ENCODE measurements around the gene MORN5. TPM values are rescaled to one million over a fixed set of nuclear protein-coding genes. Genes with fewer than 3 reads are reported as not detected.

MORN5 gene
- polyA plus RNA-seq, 10 donors: 0.26 to 0.45 (median 0.37) TPM; not detected in 6

DNA sequence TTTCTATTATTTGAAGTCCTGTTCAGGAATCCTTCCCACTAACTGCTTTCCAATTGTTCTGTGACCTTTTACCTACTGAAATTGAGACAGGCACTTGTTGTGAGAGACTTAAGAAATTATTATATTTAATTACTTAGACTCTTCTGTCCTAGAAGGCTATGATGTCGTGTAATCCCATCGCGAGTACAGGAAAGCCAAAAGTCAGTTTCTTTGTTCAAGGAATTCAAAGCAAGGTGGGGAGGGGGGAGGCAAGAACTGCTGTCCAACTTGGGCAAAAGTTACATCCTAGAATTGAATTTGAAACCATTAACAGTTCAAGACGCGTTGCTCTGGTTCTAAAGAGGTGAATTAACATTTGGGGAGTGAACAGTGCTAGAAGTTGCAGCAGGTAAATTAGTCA lies 18.0 kb upstream of the MORN5 start:
- DNase-seq: no peak

DNA sequence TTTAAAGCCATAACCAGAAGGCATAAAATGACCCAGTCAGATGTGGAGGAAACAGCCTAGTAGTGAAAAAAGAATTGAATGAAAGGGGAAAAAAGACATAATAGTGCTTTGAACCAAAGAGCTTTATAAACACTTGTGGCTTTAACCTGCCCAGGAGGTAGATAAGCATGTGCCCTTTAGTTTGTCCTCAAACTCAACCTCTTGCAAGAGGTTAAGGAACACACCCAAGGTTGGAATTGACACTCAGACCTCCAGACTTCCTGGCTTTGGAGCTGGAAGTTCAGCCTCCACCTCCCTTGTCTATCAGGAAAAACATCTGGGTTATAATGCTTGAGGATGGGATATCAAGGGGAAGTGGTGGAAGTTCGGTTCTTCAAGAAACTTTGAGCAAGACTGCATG lies 16.4 kb upstream of the MORN5 start:
- no peak for DNase-seq

DNA sequence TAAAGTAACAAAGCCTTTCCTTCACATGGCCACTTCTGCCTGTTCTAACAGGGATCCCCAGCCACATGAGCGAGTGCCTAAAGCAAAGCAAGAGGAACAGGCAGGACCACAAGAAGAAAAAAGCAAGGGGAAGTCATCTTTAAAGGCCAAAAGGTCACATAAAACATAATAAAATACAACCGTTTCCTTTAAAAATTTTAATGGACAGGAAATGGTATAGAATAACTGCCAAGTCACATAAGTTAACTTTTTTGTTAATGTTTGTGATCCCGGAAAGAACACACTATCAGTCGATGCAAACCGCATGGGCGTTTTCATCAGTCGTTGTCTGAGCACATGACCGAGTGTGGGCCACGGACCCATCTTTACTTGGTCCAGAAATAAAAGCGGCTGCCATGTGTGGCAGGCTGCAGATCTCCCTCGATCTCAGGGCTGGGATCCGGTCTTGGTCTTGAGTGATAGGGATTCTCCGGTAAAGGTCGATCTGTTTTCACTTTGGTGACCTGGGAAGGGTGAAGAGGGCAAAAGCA lies 15.8 kb upstream of the MORN5 start:
- DNase-seq: no peak

DNA sequence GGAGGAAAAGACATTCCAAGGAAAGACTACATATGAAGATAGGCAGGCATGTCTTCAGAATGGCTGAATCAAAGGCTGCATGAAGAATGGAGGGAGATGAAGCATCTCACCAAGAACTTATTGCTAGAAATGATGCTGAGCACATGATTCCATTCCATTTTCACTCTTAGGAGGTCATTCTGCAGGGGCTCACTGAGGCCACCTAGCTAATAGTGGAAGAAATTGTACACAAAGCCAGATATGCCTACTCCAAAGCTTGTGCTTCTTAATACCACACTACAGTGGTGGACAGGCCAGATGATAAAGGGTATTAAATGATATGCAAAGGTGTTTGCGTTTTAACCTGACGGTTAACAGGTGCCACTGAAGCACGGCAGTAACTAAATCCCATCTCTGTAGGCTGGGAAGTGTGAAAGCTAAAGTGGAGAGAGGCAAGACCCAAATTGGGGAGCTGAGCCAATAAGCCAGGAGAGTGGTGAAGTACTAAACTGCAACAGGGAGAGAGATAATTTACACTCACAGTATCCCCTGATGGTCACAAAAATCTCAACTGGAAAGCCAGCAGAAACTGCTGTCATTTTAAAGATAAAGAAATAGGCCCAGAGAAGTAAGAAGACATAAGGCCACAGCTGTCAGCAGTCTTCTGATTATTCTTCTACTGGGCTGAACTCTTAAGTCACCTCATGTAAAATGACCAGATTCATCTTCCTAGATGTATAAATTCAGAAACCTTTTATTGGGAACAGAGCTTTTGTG lies 14.7 kb upstream of the MORN5 start:
- DNase-seq: no peak

DNA sequence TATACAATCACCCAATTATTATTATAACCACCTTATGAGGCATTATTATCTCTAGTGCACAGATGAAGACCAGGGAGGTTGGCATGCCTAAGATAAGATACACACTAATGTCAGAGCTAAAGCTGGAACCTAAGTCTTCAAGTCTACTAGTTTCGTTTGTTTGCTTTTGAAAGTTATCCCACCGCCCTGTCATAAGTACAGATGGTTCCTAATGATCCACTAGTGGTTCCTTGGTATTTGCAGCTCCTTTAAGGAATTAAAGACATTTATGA lies 14.2 kb upstream of the MORN5 start:
- DNase-seq: no peak

DNA sequence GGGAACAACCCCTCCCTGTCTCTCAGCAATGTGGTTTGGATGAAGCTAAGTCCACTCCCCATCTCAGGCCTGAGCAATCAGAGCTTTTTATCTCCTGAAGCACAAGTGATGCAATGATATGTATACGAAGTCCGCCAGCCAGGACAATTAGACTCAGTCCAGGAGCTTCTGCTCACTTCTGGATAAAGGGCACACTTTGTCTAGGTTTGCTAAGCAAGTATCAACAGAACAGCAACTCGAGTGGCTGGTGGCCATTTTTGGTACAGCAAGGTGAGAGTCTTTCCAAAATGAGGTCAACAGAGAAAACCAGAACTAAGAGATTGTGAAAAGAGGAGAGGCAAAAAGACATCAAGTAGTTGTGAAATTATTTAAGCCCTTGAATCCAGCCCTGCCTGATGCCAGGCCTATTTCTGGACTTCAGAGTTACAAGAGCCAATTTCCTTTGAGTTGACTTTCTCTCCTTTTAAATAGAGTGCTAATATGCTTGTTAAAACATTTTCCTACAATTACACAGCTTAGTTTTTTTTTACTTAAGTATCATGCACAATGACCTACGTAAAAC lies 8.4 kb upstream of the MORN5 start:
- DNase-seq: no peak

DNA sequence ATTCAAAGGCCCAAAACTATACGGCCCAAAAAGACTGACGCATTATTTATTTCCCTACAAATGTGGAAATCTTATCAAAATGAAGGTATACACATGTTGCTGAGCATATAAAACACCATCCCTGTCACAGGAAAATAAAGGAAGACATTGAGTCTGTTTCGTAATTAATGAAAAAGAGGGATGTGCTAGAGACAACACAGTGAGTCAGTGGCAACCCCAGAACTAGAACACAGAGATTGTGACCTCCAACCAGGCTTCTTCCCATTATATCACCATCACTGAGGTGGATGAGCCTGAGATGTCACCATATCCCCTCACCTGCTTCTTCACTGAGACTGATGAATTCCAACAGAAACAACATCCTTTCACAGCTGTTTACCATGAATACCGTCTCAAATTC lies 3.9 kb upstream of the MORN5 start:
- no peak for DNase-seq

DNA sequence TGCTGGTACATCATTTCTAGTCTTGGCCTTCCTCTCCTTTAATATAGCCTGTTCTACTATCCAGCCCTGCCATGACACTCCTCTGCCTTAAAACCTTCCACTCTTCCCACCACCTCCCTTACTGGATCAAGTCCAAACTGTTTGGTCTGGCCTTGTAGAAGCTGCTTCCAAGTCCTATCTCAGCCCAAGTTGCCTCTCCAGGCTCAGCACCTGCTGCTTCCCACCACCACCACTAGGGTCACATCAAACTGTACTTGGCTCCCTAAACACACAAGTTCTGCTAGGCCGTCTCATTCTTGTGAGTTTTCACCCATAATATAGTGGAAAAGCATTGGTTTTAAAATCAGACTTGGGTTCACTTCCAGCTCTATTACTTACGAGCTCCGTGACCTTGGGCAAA lies 1.5 kb upstream of the MORN5 start:
- DNase-seq: peak in 1 of 3 donors; percentile 30

DNA sequence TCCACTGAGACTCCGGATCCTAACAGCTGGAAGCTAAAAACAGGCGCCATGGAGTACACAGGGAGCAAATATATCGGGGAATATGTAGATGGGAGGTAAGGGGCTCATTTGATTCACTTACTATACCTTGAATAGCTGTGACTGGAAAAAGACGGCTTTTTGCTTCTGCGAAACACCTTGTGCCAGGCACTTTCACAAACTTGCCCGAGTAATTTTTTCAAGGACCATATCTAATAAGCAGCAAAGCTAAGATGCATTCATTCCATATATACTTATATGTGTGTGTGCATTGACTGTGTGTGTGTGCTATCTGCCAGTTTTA lies 178 bp downstream of the MORN5 start:
- no peak for DNase-seq

DNA sequence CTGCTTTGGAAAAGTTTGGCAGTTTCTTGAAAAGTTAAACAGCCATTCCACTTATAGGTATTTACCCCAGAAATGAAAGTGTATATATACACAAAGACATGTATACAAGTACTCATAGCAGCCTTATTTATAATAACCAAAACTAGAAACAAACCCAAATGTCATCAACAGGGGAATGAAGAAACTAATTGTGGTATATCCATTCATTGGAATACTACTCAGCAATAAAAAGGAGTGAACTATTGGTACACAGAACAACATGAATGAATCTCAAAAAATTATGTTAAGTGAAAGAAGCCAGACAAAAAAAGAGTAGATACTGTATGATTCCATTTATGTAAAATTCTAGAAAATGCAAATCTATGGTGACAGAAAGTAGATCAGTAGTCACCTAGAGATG lies 2.7 kb downstream of the MORN5 start:
- no peak for DNase-seq

DNA sequence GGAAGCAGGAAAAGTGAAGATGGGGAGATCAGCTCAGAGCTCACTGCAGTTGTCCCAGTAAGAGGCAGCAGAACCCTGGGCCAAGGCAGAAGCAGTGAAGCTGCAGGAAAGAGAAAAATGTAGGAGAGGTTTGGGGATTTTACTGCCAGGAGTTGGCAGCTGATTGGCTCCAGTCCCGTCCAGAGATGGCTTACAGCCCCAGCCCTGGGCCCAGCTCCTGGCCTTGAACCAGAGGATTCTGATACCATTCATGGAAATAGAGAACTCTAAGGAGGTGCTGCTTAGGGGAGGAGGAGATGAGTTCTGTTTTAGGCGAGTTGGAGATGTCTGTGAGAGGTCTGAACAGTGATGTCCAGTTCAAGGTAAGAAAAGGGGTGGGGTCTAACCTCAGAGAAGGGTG lies 4.6 kb downstream of the MORN5 start:
- no peak for DNase-seq

DNA sequence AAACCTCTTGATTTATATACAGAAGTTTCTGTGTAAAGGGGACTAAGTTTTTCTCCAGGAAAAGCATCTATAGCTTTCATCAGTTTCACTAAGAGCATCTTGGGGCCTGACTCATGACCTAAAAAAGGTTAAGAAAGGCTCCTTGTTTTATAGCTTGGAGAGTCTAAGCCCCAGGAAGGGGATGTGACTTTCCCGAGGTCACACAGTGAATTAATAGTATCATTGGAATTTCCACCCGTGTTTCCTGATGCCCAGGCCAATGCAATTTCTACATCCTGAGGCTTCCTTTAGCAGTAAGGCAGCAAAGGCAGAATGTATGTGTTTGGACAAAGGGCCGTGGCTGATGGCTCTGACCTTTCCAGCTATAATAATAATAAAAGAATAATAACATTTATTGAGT lies 8.6 kb downstream of the MORN5 start:
- no peak for DNase-seq

DNA sequence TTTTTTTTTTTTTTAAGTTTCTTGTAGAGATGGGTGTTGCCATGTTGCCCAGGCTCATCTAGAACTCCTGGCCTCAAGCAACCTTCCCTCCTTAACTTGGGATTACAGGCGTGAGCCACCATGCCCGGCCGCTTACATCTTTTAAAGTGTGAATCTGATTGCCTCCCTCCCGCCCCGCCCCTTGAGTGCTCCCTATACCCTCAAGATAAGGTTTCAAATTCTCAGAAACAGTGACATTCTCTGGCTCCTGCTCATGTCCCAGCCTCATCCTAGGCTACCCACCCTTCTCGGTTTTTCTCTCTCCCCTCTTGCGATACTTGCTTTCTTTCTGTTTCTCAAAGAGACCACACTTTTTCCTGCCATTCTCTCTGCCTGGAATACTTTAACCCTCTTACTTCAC lies 12.4 kb downstream of the MORN5 start:
- DNase-seq: no peak

DNA sequence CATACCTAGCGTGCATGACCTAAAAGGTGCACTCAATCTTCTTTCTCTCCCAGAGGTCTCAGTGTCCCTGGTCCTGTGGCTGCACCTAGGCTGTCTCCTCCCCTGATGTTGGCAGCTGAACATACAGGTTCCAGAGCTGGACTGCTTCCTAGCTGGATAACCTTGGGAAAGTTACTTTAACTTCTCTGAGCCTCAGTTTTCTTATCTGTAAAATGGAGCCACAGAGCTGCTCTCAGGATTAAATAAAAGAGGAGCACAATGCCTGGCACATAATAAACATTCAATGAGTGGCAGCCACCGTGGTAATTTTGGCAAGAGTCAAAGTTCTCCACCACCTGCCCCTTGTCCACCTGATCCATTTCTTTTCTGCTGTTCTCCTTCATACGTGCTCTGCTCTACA lies 14.0 kb downstream of the MORN5 start:
- no peak for DNase-seq

DNA sequence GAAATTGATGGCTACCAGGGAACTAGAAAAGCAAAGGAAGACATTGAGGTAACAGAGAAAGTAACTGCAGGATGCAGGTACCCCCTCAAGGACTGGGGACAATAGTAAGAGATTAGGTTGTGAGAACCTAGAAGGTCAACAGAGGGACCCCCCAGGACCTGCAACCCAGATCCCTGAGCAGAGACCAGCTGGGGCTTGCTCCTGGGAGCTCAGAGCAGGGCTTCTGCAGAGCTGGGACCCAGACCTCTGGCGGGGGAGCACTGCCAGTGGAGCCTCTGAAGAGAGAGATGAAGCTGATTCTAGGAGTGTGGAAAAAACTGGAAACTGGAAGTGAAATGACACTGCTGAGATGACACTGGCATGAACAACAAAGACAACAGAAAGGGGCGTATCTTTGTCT lies 17.2 kb downstream of the MORN5 start:
- DNase-seq: no peak

DNA sequence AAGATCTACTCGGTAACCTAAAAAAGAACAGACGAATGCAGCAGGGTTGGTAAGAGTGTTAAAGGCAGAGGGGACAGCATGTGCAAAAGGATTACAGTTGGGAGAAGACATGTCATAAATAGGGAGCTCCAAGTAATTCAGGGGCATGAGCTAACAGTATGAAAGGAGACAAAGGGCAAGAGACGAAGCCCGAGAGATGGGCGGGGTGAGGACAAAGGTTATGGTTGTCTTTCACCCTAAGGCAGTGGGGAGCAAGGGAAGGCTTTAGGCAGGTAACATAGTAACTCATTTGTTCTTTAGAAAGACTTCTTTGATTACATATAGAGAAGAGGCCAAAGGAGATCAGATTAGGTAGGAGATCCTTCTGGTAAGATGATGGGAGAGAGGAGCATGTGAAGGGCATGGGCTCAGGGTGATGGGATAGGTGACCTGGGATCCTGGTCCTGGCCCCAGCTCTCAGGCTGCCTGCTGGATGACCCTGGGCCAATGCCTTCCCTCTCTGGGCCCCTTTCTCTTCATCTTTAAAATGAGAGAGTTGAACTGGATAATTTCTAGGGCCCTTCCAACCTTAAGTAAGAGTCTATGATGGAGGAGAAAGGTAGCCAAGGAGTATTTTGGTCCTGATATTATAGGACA lies 19.5 kb downstream of the MORN5 start:
- DNase-seq: no peak

DNA sequence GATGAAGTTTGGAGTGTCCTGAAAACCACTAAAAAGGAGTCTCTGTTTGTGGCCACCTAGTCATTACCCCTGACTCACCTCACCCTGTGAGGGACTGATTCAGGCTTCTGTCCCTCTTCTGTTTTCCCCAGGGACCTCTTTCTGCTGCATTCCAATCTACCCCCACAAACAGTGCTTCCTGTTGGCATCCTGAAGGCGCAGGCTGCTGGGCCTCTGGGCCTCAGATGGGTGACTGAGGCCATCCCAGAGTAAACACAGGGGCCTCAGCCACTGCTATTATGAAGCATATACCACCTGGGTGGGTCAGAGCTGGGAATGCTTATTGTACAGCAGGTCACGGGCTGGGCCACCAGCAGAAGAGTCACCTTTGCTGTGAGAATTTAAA lies 20.0 kb downstream of the MORN5 start:
- DNase-seq: no peak

DNA sequence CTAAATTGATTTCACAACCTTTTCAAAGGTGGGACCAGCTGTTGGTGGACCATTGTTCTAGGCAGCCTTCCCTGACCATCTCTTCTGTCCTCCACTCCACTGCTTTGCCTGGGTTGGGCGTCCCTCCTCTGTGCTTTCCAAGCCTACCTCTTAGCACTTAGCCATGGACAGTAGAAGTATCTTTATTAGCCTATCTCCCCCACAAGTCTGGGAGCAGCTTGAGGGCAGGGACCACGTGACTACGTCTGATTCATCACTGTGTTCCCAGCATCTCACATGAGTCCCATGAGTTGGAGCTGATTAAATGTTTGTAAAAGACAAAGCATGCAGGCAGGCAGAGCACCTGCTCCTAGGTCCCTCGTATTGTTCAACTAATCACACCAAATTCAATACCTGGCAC lies 20.9 kb downstream of the MORN5 start:
- no peak for DNase-seq

DNA sequence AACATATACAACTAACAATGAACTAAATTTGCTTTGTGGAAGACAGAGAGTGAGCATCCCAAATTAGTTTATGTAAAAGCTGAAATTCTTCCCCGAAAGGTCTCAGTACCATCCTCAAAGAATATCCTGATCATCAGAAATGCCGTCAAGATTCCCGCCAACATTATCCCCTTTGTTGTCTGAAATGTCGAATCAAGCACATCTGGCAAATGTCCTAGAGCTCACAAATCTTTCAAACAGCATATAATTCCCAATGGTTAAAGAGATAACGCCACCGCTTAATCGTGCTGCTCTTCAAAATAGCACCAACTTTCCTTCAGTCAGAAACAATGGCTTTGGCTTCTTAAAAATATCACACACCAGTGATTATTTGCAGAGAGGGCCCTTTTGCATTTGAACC lies 23.8 kb downstream of the MORN5 start:
- DNase-seq: no peak

DNA sequence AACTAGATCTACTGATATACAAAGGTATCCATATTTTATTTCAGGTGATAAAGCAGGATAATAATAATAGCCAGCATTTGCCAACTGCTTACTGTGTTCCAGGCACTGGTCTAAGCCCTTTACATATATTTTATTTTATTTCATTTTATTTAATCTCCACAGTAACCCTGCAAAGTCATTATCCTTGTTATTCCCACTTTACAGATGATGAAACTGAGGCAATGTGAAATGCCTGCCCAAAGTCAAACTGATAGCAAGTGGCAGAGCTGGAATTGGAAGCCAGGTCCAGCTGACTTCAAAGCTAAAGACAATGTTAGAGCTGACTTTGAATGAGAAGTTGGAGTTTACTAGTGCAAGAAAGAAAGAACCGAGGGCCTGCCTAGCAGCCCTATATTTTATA lies 24.8 kb downstream of the MORN5 start:
- no peak for DNase-seq

DNA sequence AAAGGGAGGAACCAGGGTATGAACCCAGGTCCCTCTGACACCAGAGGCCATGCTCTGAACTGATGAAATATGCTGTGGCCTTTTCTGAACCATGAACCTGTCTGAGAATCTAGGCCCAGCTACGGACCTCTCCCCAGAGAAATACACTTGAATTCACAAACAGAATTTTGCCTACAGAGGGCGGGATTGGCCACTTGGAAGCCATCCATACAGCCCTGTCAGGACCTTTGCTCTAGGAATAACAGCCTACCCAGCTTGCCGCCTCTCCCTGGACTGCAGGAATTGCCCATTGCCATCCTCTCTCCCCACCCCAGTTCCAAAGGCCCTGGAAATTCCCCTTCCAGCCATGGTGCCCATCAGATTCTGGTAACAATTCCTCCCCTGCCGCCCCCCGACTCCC lies 26.6 kb downstream of the MORN5 start:
- no peak for DNase-seq

DNA sequence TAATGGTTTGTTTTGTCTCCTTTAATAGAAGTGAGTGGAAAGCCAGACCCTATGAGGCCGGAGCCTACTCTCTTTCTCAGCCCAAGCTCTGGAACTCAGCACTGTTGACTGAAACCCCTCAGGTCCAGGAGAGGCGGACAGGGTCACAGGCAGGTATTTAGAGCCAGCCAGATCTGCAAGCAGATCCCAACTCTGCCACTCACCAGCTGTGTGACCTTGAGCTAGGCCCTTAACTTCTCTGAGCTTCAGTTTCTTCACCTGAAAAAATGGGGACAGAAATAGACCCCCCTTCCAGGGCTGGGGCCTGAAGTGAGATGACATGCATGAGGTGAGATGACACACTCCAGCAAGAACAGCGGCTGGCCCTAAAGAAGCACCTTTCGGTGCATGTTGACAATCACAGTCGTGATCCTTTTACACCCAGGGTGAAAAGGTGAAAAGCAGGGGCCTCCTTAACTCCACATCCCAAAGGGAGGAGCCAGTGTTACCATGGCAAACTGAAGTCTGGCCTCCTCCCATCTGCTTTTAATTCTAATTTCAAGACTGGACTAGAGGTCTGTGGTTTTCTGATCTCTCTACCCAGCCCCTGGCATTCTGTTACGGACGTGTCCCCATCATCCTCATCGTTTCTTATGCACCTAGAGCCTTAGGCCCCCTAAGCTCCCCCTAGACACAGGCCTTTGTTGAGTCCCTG lies 27.2 kb downstream of the MORN5 start:
- no peak for DNase-seq

DNA sequence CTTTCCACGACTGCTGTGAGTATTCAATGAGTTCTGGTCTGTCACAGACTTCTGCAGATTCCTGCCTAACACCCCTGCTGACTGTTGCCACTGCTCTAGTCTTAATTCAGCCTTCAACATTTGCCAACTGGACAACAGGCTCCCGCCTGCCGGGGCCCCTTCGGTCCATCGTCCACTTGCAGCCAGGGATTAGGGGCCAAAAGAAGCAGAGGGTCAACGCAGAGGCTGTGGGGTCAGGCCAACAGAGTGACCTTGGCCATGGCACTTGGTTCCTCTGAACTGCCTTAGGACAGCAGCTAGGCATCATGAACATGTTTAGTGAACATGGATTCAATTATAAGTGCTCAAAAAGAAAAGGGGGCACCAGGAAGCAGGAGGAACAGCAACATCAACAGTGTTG lies 28.7 kb downstream of the MORN5 start:
- no peak for DNase-seq

Measured in muscle of back (tissue), 11 donors.